Panc1 (cell line): ENCODE measurements around the gene MCTP1. TPM values are rescaled to one million over a fixed set of nuclear protein-coding genes. Genes with fewer than 3 reads are reported as not detected.
A peak's percentile ranks its signal among the peaks of the same experiment; 100 is the strongest.

ENCODE experiments used
- ATAC-seq: fragments of 200-7000 bp; cut with Tn5 transposase; 2 replicates; pipeline ENCODE4 v1.9.1; 2020; ENCODE audit warnings: mild to moderate bottlenecking, moderate library complexity
- BruUV-seq: library from RNA; stranded (reverse); fragments of 400-500 nt; replicated peaks from 2 replicates; lab custom pipeline; 2021; lab: Mats Ljungman, UMichigan
- CTCF ChIA-PET: fragments of 300-600 bp; sonication (Branson Sonifier 250); formaldehyde crosslinking; loops from one replicate; lab custom pipeline; 2022; ENCODE audit warnings: antibody characterized with exemption; lab: Charles Lee
- POLR2A ChIA-PET: fragments of 300-600 bp; sonication (Branson Sonifier 250); formaldehyde crosslinking; loops from one replicate; lab custom pipeline; 2022; ENCODE audit warnings: antibody characterized with exemption; lab: Charles Lee
- DNase-seq: peaks from one replicate; pipeline ENCODE4 v3.0.0-alpha.2; 2010; ENCODE audit warnings: low read depth, low spot score
- H3K27ac ChIP-seq: 2 replicates; pipeline ENCODE4 v1.5.1; 2011; ENCODE audit warnings: mild to moderate bottlenecking, low read length, inconsistent platforms
- H3K27me3 ChIP-seq: fragments of 200-500 bp; sonication (Bioruptor generic); 2 replicates; pipeline ENCODE4 v1.6.0; 2014; ENCODE audit warnings: low read length, inconsistent platforms; ENCODE audit not compliant: control insufficient read depth, insufficient read depth
- H3K36me3 ChIP-seq: fragments of 200-500 bp; sonication (Bioruptor generic); 2 replicates; pipeline ENCODE4 v1.5.1; 2014; ENCODE audit warnings: inconsistent platforms, mild to moderate bottlenecking, low read length, moderate library complexity; ENCODE audit not compliant: control insufficient read depth, insufficient read depth
- H3K4me1 ChIP-seq: 2 replicates; pipeline ENCODE4 v1.5.1; 2011; ENCODE audit warnings: inconsistent platforms, mild to moderate bottlenecking, low read length, moderate library complexity; ENCODE audit not compliant: control insufficient read depth, insufficient read depth
- H3K4me3 ChIP-seq, 2 experiments: 2 replicates each; pipeline ENCODE4 v1.5.1; 2011 to 2012; ENCODE audit warnings: low read depth in 2 of 2, low read length in 2 of 2, mild to moderate bottlenecking in 2 of 2, inconsistent platforms in 1 of 2, moderate library complexity in 1 of 2
- H3K9me3 ChIP-seq: fragments of 200-500 bp; sonication (Bioruptor generic); 2 replicates; pipeline ENCODE4 v1.5.1; 2014; ENCODE audit warnings: low read depth, mild to moderate bottlenecking, inconsistent platforms, low read length, moderate library complexity; ENCODE audit not compliant: control insufficient read depth, insufficient read depth
- SIN3A ChIP-seq: IDR thresholded peaks from 2 replicates; pipeline ENCODE4 v1.6.1; 2012; ENCODE audit warnings: low read depth, mild to moderate bottlenecking, low read length, moderate library complexity, borderline replicate concordance; ENCODE audit not compliant: insufficient read depth
- TCF7L2 ChIP-seq: IDR thresholded peaks from 2 replicates; pipeline ENCODE4 v1.6.1; 2011; ENCODE audit warnings: mild to moderate bottlenecking, low read depth, low read length, inconsistent platforms
- in situ Hi-C: cut with HindIII; loops from 2 replicates; pipeline ENCODE4 v1.10.0; 2016; ENCODE audit warnings: low sequenced_read_pairs, low pct_unique_long_range_greater_than_20kb
- intact Hi-C: fragments of 100-400 bp; cut with micrococcal nuclease; formaldehyde crosslinking; loops from one replicate; pipeline ENCODE4 v1.10.0; 2022; ENCODE audit not compliant: unreplicated experiment
- total RNA-seq: library from RNA; stranded (reverse); gene quantifications from one replicate; pipeline ENCODE4 v1.2.1, GENCODE V29; 2021; ENCODE audit not compliant: unreplicated experiment
- TF ChIP-seq, protein P1 (sequence below), 2 experiments: IDR thresholded peaks; 2 replicates each; pipeline ENCODE4 v1.6.1; 2011 to 2012; ENCODE audit warnings: low read depth in 2 of 2, control low read depth in 1 of 2, low read length in 1 of 2, mild to moderate bottlenecking in 1 of 2, moderate library complexity in 1 of 2; ENCODE audit not compliant: insufficient read depth in 1 of 2
- TF ChIP-seq, protein P2 (sequence below): fragments of 450-650 bp; IDR thresholded peaks from 2 replicates; pipeline ENCODE4 v1.5.1; 2017; ENCODE audit warnings: mild to moderate bottlenecking

MCTP1 gene
- total RNA-seq, 1 experiment from 2014 or later = 39.8 TPM

DNA sequence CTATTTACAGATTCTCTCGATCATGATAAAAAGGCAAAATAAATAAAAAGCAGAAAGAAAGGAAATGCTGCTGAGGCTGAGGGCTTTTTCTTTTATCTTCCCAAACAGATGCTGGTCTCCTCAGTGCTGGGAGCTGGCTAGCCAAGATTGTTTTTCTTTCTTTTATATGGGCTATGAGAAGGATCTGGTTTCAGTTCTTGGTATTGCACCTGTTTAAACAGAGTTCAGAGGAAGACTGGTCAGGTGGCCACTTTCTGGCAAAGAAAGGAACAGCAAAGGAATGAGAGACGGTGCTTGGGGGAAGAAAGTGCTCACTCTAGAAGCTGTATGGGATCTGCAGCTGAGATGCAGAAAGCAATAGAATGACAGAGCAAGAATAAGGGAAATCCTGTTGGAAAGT lies 577.5 kb downstream of the MCTP1 start:
- POLR2A ChIA-PET = interaction anchor here (0.9 kb wide), 1 partner anchor 191 kb away, joined by 4 read pairs; no protein-coding TSS in a partner anchor

DNA sequence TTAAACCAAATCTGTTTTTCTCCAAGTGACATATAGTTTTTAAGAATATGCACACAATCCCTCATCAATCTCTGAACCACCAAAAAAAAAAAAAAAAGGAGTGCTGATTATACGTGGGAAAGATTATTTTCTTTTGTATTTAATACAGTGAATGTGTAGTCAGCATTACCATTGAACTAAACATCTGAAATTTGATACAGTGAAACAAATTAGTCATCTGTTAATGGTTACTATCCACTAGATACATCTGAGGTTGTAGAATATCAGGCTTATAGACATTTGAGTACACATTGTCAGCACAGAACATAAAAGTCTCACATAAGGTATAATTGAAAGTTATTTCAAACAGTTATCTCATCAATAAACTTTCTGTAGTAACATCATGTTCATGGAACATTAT lies 579.5 kb downstream of the MCTP1 start:
- TF ChIP-seq, protein P1, sequence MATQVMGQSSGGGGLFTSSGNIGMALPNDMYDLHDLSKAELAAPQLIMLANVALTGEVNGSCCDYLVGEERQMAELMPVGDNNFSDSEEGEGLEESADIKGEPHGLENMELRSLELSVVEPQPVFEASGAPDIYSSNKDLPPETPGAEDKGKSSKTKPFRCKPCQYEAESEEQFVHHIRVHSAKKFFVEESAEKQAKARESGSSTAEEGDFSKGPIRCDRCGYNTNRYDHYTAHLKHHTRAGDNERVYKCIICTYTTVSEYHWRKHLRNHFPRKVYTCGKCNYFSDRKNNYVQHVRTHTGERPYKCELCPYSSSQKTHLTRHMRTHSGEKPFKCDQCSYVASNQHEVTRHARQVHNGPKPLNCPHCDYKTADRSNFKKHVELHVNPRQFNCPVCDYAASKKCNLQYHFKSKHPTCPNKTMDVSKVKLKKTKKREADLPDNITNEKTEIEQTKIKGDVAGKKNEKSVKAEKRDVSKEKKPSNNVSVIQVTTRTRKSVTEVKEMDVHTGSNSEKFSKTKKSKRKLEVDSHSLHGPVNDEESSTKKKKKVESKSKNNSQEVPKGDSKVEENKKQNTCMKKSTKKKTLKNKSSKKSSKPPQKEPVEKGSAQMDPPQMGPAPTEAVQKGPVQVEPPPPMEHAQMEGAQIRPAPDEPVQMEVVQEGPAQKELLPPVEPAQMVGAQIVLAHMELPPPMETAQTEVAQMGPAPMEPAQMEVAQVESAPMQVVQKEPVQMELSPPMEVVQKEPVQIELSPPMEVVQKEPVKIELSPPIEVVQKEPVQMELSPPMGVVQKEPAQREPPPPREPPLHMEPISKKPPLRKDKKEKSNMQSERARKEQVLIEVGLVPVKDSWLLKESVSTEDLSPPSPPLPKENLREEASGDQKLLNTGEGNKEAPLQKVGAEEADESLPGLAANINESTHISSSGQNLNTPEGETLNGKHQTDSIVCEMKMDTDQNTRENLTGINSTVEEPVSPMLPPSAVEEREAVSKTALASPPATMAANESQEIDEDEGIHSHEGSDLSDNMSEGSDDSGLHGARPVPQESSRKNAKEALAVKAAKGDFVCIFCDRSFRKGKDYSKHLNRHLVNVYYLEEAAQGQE (IDR thresholded peaks at IDR 0.05; ENCODE audit: insufficient read depth in 1 of 2, low read depth in 2 of 2, low read length in 1 of 2) = no peak
- no peak for TF ChIP-seq SIN3A
- in situ Hi-C loops (no loop called here), intact Hi-C loops (no loop called here)
- Histone ChIP-seq H3K36me3 (peaks cover 2% of the 10 kb centered on the region; the same call in 1 of the 2 replicates), H3K27me3 (no peaks in the 10 kb centered on the region), H3K4me1 (no peaks in the 10 kb centered on the region; the same call in 1 of the 2 replicates), H3K27ac (no peak overlapping the region), H3K9me3 (no peaks in the 10 kb centered on the region), H3K4me3 (no peak overlapping the region)
- POLR2A ChIA-PET = interaction anchor here (0.5 kb wide), 1 partner anchor 24 kb away, joined by 3 read pairs; no protein-coding TSS in a partner anchor
- BruUV-seq = no TSS peak
- ATAC-seq (no peak), DNase-seq (no peak)
- CTCF ChIA-PET = no interaction called here

More for the DNA sequence above, 577.5 kb downstream of the MCTP1 start:
- in situ Hi-C loops (no loop called here), intact Hi-C loops (no loop called here)
- DNase-seq (no peak), ATAC-seq (peak; percentile 42; the same call in 1 of the 2 replicates)
- Histone ChIP-seq H3K36me3 (peaks cover 2% of the 10 kb centered on the region; the same call in 1 of the 2 replicates), H3K4me3 (no peak overlapping the region), H3K4me1 (no peaks in the 10 kb centered on the region; the same call in 1 of the 2 replicates), H3K9me3 (no peaks in the 10 kb centered on the region), H3K27ac (no peak overlapping the region), H3K27me3 (no peaks in the 10 kb centered on the region)
- no TSS peak for BruUV-seq
- CTCF ChIA-PET = interaction anchor here (1.3 kb wide), 1 partner anchor 182 kb away, joined by 3 read pairs; no protein-coding TSS in a partner anchor
- TF ChIP-seq TCF7L2 (peak; percentile 83), SIN3A (no peak)
- TF ChIP-seq, protein P2, sequence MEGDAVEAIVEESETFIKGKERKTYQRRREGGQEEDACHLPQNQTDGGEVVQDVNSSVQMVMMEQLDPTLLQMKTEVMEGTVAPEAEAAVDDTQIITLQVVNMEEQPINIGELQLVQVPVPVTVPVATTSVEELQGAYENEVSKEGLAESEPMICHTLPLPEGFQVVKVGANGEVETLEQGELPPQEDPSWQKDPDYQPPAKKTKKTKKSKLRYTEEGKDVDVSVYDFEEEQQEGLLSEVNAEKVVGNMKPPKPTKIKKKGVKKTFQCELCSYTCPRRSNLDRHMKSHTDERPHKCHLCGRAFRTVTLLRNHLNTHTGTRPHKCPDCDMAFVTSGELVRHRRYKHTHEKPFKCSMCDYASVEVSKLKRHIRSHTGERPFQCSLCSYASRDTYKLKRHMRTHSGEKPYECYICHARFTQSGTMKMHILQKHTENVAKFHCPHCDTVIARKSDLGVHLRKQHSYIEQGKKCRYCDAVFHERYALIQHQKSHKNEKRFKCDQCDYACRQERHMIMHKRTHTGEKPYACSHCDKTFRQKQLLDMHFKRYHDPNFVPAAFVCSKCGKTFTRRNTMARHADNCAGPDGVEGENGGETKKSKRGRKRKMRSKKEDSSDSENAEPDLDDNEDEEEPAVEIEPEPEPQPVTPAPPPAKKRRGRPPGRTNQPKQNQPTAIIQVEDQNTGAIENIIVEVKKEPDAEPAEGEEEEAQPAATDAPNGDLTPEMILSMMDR = no peak
- TF ChIP-seq, protein P1 (IDR thresholded peaks at IDR 0.05; ENCODE audit: insufficient read depth in 1 of 2, low read depth in 2 of 2, low read length in 1 of 2) = no peak
